Fibroblast of villous mesenchyme (primary cell): ENCODE data around the gene BMP7. TPM values are rescaled to one million over a fixed set of nuclear protein-coding genes. Genes with fewer than 3 reads are reported as not detected.
"Not testable (repeated sequence)": the region's sequence is repeated elsewhere in the genome, so short reads cannot be mapped to it uniquely, and the experiment has no call there.

Source experiments
- DNase-seq: peaks from one replicate; pipeline ENCODE4 v3.0.0-alpha.2; 2010; ENCODE audit warnings: low read depth
- H3K4me3 ChIP-seq: 2 replicates; pipeline ENCODE4 v1.5.1; 2011; ENCODE audit warnings: low read depth, mild to moderate bottlenecking, low read length
- total RNA-seq: library from RNA; depleted of rRNA; stranded (reverse); fragments of >200 nt; gene quantifications from 2 replicates; pipeline ENCODE4 v1.2.3, GENCODE V29; 2012
- TF ChIP-seq, protein P1 (sequence below): IDR thresholded peaks from 2 replicates; pipeline ENCODE4 v1.5.1; 2012; ENCODE audit warnings: low read depth, mild to moderate bottlenecking, low read length; ENCODE audit not compliant: insufficient read depth

BMP7 gene
- total RNA-seq, 1 donor, result not detected

GRCh38 chr20:57162362-57162652, 104.1 kb downstream of the BMP7 start:
- TF ChIP-seq, protein P1, sequence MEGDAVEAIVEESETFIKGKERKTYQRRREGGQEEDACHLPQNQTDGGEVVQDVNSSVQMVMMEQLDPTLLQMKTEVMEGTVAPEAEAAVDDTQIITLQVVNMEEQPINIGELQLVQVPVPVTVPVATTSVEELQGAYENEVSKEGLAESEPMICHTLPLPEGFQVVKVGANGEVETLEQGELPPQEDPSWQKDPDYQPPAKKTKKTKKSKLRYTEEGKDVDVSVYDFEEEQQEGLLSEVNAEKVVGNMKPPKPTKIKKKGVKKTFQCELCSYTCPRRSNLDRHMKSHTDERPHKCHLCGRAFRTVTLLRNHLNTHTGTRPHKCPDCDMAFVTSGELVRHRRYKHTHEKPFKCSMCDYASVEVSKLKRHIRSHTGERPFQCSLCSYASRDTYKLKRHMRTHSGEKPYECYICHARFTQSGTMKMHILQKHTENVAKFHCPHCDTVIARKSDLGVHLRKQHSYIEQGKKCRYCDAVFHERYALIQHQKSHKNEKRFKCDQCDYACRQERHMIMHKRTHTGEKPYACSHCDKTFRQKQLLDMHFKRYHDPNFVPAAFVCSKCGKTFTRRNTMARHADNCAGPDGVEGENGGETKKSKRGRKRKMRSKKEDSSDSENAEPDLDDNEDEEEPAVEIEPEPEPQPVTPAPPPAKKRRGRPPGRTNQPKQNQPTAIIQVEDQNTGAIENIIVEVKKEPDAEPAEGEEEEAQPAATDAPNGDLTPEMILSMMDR, result no peak
- DNase-seq, result no peak
- H3K4me3 ChIP-seq, result no peak overlapping the region

DNA sequence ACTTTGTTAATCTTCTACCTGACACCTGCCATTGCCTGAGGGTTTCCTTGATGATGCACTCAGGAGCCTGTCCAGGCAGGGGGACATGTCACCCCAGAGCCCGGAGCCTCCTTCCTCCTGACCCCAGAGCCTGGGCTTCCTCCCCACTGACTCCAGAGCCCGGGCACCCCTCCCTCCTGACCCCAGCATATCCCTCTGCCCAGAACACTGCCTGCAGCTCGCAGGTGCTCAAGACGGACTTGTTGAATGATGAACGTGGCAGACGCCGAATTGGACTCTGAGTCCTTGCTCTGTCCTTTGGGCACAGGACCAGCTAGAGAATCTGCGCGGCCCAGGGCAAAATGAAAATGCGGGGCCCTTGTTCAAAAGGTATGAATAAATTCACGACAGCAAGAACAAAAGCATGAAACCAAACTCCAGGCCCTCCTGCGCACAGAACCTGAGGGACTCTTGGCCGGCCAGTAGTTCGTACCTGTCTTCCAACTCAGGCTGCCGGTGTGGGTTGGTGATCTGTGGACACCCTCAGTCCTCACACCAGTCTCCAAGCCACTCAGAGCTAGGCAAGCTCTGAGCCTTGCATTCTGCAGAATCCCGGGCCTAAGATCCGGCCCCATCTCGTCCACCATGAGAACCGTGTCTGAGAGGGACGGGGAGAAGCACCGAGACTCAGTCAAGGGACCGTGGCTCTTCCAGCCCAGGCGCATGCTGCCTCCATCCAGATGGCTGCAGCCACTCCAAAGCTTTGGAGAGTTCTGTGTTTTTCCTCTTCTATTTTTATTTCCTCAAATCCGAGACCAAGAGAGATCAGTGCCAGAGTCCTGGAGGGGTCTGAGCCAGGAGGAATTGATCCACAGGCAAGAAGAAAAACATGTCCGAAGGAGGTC, 104.7 kb downstream of the BMP7 start:
- DNase-seq, result no peak
- TF ChIP-seq, protein P1, result no peak
- no peak overlapping the region for H3K4me3 ChIP-seq

- TF ChIP-seq, protein P1, result no peak
- DNase-seq, result peak; percentile 43
- no peak overlapping the region for H3K4me3 ChIP-seq
These were observed 105.5 kb downstream of the BMP7 start for GRCh38 chr20:57160985-57161384.

- H3K4me3 ChIP-seq, result no peak overlapping the region
- TF ChIP-seq, protein P1, result no peak
- no peak for DNase-seq
These were observed 106.4 kb downstream of the BMP7 start for GRCh38 chr20:57159945-57160610.

DNA sequence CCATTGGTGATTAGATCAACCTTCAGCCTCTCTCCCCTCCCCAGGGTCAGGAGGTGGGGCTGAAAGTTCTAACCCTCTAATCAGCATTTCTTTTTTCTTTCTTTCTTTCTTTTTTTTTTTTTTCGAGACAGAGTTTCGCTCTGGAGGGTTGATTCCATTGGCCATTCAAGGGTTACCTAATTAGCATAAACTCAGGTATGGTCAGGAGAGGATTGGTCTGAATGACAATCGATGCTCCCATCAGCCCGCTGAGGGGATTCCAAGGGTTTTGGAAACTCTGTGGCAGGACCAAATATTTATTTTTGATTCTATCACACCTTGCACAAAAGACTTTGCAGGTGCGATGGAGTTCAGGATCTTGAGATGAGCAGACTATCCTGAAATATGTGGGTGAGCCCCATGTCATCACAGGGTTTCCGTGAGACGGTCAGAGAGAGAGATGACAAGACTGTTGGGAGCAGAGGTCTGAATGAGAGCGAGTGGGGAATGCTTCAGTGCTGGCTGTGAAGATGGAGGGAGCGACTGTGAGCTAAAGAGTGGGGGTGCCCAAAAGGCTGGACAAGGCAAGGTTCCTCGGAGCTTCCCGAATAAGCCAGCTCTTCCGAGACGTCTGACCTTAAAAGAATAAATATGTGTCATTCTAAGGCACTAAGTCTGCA, 107.1 kb downstream of the BMP7 start:
- TF ChIP-seq, protein P1, result no peak
- DNase-seq, result no peak

GRCh38 chr20:57158474-57158873, 108.0 kb downstream of the BMP7 start:
- DNase-seq, result no peak
- no peak overlapping the region for H3K4me3 ChIP-seq
- TF ChIP-seq, protein P1, result no peak

More for the DNA sequence above, 107.1 kb downstream of the BMP7 start:
- no peak overlapping the region for H3K4me3 ChIP-seq

GRCh38 chr20:57157787-57158186, 108.7 kb downstream of the BMP7 start:
- not testable (repeated sequence) for DNase-seq, H3K4me3 ChIP-seq
